A549 (cell line): ENCODE measurements around the gene SORL1. TPM values are rescaled to one million over a fixed set of nuclear protein-coding genes. Genes with fewer than 3 reads are reported as not detected.

Experiments used
- ATAC-seq, 2 experiments: fragments of 200-7000 bp in 1 of 2; fragments of >200 bp in 1 of 2; cut with Nextera tagmentation in 1 of 2; cut with Tn5 transposase in 1 of 2; 3 replicates each; pipeline versions ENCODE4 v1.8.0 to v1.9.1; 2018 to 2020; ENCODE audit warnings: mild to moderate bottlenecking in 1 of 2, moderate library complexity in 1 of 2
- CTCF ChIA-PET: fragments of 300-600 bp; sonication (Branson Sonifier 250); formaldehyde crosslinking; extraction: SDS; loops from one replicate; lab custom pipeline; 2021; ENCODE audit warnings: antibody characterized with exemption, inconsistent platforms; lab: Yijun Ruan, JAX
- POLR2A ChIA-PET: fragments of 350-600 bp; formaldehyde crosslinking; extraction: SDS; loops from one replicate; lab custom pipeline; 2021; ENCODE audit warnings: antibody characterized with exemption, inconsistent platforms; lab: Yijun Ruan, JAX
- DNase-seq, 2 experiments: peaks; one replicate each; pipeline versions ENCODE4 v3.0.0 to v3.0.0-alpha.2; 2011 to 2016; ENCODE audit warnings: low read depth in 1 of 2, low spot score in 1 of 2
- FAIRE-seq: peaks from 2 replicates; lab custom pipeline; 2011; peaks lifted over from hg19 to GRCh38; lab: Jason Lieb, UNC
- H3K27ac ChIP-seq, 2 experiments: fragments of >200 bp; sonication (Bioruptor Twin); formaldehyde crosslinking; 3 replicates each; pipeline ENCODE4 v1.5.1; 2016 to 2017
- H3K4me1 ChIP-seq: fragments of >200 bp; sonication (Bioruptor Twin); formaldehyde crosslinking; 3 replicates; pipeline ENCODE4 v1.6.1; 2016
- H3K4me2 ChIP-seq: fragments of >200 bp; sonication (Bioruptor Twin); formaldehyde crosslinking; 3 replicates; pipeline ENCODE4 v1.6.1; 2016
- H3K4me3 ChIP-seq: fragments of >200 bp; sonication (Bioruptor Twin); formaldehyde crosslinking; 3 replicates; pipeline ENCODE4 v1.5.1; 2016
- H3K9me3 ChIP-seq: fragments of >200 bp; sonication (Bioruptor Twin); formaldehyde crosslinking; 3 replicates; pipeline ENCODE4 v1.6.1; 2016
- BCL3 ChIP-seq: fragments of >200 bp; sonication (Bioruptor Twin); formaldehyde crosslinking; IDR thresholded peaks from 3 replicates; pipeline ENCODE4 v1.6.1; 2016
- BHLHE40 ChIP-seq: IDR thresholded peaks from 2 replicates; pipeline ENCODE4 v1.6.1; 2012; ENCODE audit warnings: low read depth, low read length, inconsistent platforms
- CBX2 ChIP-seq: fragments of 200-600 bp; sonication (generic); IDR thresholded peaks from 2 replicates; pipeline ENCODE4 v1.6.1; 2016; ENCODE audit warnings: low read depth, mild to moderate bottlenecking, borderline replicate concordance
- CBX8 ChIP-seq: fragments of 200-600 bp; sonication (generic); IDR thresholded peaks from 2 replicates; pipeline ENCODE4 v1.6.1; 2016
- CHD2 ChIP-seq: fragments of 150-350 bp; IDR thresholded peaks from 2 replicates; pipeline ENCODE4 v1.6.1; 2014; ENCODE audit warnings: low read length; ENCODE audit not compliant: partially characterized antibody
- CHD4 ChIP-seq: fragments of 200-600 bp; sonication (generic); IDR thresholded peaks from 2 replicates; pipeline ENCODE4 v1.6.1; 2016; ENCODE audit warnings: antibody characterized with exemption, mild to moderate bottlenecking, borderline replicate concordance
- EP300 ChIP-seq, 2 experiments: fragments of >200 bp; sonication (Bioruptor Twin); formaldehyde crosslinking; IDR thresholded peaks; 2 replicates in 1 of 2; 3 replicates in 1 of 2; pipeline ENCODE4 v1.6.1; 2016 to 2017
- ESRRA ChIP-seq: fragments of 150-350 bp; IDR thresholded peaks from 2 replicates; pipeline ENCODE4 v1.6.1; 2014; ENCODE audit warnings: mild to moderate bottlenecking, low read length, borderline replicate concordance
- FOXS1 ChIP-seq: fragments of 250-450 bp; sonication (Bioruptor Pico); IDR thresholded peaks from 2 replicates; pipeline ENCODE4 v1.5.0; 2020; ENCODE audit warnings: mild to moderate bottlenecking, moderate library complexity
- HDAC2 ChIP-seq: fragments of 200-600 bp; sonication (generic); IDR thresholded peaks from 2 replicates; pipeline ENCODE4 v1.6.1; 2016
- HEYL ChIP-seq: fragments of 250-450 bp; sonication (Bioruptor Pico); IDR thresholded peaks from 2 replicates; pipeline ENCODE4 v1.8.0; 2021; ENCODE audit warnings: mild to moderate bottlenecking, moderate library complexity
- HMGXB4 ChIP-seq: fragments of 250-450 bp; sonication (Bioruptor Pico); IDR thresholded peaks from 2 replicates; pipeline ENCODE4 v1.5.0; 2021; ENCODE audit warnings: mild to moderate bottlenecking, moderate library complexity, borderline replicate concordance
- HOXB5 ChIP-seq: fragments of 250-450 bp; sonication (Bioruptor Pico); IDR thresholded peaks from 2 replicates; pipeline ENCODE4 v1.5.0; 2020; ENCODE audit warnings: mild to moderate bottlenecking, moderate library complexity
- JUN ChIP-seq, 2 experiments: fragments of >200 bp; sonication (Bioruptor Twin); formaldehyde crosslinking; IDR thresholded peaks; 2 replicates in 1 of 2; 3 replicates in 1 of 2; pipeline ENCODE4 v1.6.1; 2016 to 2017
- MAZ ChIP-seq: fragments of 150-350 bp; IDR thresholded peaks from 2 replicates; pipeline ENCODE4 v1.6.1; 2014; ENCODE audit warnings: antibody characterized with exemption, low read depth, low read length, borderline replicate concordance
- MYC ChIP-seq: IDR thresholded peaks from 2 replicates; pipeline ENCODE4 v1.6.1; 2012; ENCODE audit warnings: mild to moderate bottlenecking, inconsistent platforms, low read length, improper control_type of control experiment, borderline replicate concordance
- NR3C1 ChIP-seq: fragments of >200 bp; sonication (Bioruptor Twin); formaldehyde crosslinking; IDR thresholded peaks from 3 replicates; pipeline ENCODE4 v1.6.1; 2017
- POLR2AphosphoS2 ChIP-seq: conservative IDR thresholded peaks from 2 replicates; pipeline ENCODE4 v1.6.1; 2012; ENCODE audit warnings: low read length, improper control_type of control experiment, inconsistent platforms
- REST ChIP-seq: fragments of 200-600 bp; sonication (generic); IDR thresholded peaks from 2 replicates; pipeline ENCODE4 v1.6.1; 2016; ENCODE audit warnings: antibody characterized with exemption, mild to moderate bottlenecking, moderate library complexity
- RFX5 ChIP-seq: fragments of 450-650 bp; IDR thresholded peaks from 2 replicates; pipeline ENCODE4 v1.7.1; 2014; ENCODE audit warnings: antibody characterized with exemption, mild to moderate bottlenecking, moderate library complexity
- RNF2 ChIP-seq: fragments of 200-600 bp; sonication (generic); IDR thresholded peaks from 2 replicates; pipeline ENCODE4 v1.6.1; 2016; ENCODE audit warnings: low read depth, mild to moderate bottlenecking, antibody characterized with exemption, moderate library complexity, borderline replicate concordance
- SMC3 ChIP-seq: fragments of >200 bp; sonication (Bioruptor Twin); formaldehyde crosslinking; IDR thresholded peaks from 3 replicates; pipeline ENCODE4 v1.6.1; 2018; ENCODE audit warnings: inconsistent platforms
- USF2 ChIP-seq: fragments of 450-650 bp; IDR thresholded peaks from 2 replicates; pipeline ENCODE4 v1.6.1; 2014; ENCODE audit warnings: antibody characterized with exemption
- ZNF302 ChIP-seq: fragments of 250-450 bp; sonication (Bioruptor Pico); IDR thresholded peaks from 2 replicates; pipeline ENCODE4 v1.9.0; 2021; ENCODE audit warnings: inconsistent platforms, mild to moderate bottlenecking, moderate library complexity
- WGBS: methylation state at CpG from one replicate; pipeline ENCODE4 v1.1.6; 2017; ENCODE audit errors: missing lambda C conversion rate; 5-methylcytosine and 5-hydroxymethylcytosine counted together
- polyA plus RNA-seq, 4 experiments: library from polyadenylated mRNA; depleted of rRNA in 3 of 4; stranded (reverse); fragments of >200 nt; fragmentation: RNase III in 1 of 4; extraction: RNeasy Plus Mini Kit Qiagen cat#74134 plus additional on column Dnase treatment in 1 of 4; gene quantifications; 2 replicates in 3 of 4; 3 replicates in 1 of 4; pipeline ENCODE4 v1.2.3, GENCODE V29; 2011 to 2017

The SORL1 gene
- polyA plus RNA-seq, 2 of the 4 experiments (the other 2 are of a cell fraction), result 0.45 to 3.8 TPM

- no peak for TF ChIP-seq POLR2AphosphoS2
Measured at GRCh38 chr11:121575250-121575962, 123.3 kb downstream of the SORL1 start (continued).

GRCh38 chr11:121575963-121576290 lies 123.8 kb downstream of the SORL1 start:
- 91% methylated on average over 5 of the region's 5 CpGs for WGBS
- CTCF ChIA-PET, result interaction anchor here (2.3 kb wide), 1 partner anchor 124 kb away, joined by 8 read pairs; the partner anchor contains the start of genes SORL1 and SORL1-AS1
- TF ChIP-seq BHLHE40 (no peak), HOXB5 (CRISPR knock-in tag) (no peak), FOXS1 (CRISPR knock-in tag) (no peak), RNF2 (no peak), MYC (no peak), REST (no peak), SMC3 (no peak), CHD4 (no peak), ESRRA (no peak), ZNF302 (CRISPR knock-in tag) (no peak), EP300 (IDR thresholded peaks at IDR 0.05) (no peak), USF2 (no peak), HDAC2 (no peak), JUN (IDR thresholded peaks at IDR 0.05) (no peak), CBX8 (no peak), MAZ (no peak), HMGXB4 (no peak), RFX5 (no peak)
- Histone ChIP-seq H3K27ac (no peak overlapping the region), H3K9me3 (no peaks in the 10 kb centered on the region), H3K4me3 (no peak overlapping the region), H3K4me2 (no peak overlapping the region), H3K4me1 (no peaks in the 10 kb centered on the region)
- no peak for FAIRE-seq
- no peak for ATAC-seq
- no peak for DNase-seq
- POLR2A ChIA-PET, result no interaction called here

GRCh38 chr11:121576531-121576930 lies 124.4 kb downstream of the SORL1 start:
- no peaks in the 10 kb centered on the region for H3K4me1 ChIP-seq
- WGBS, result 55% methylated on average over 7 of the region's 7 CpGs
- no peak for ATAC-seq
- ChIA-PET POLR2A (no interaction called here), CTCF (interaction anchor here (1.8 to 2.3 kb wide), 2 partner anchors 21 to 124 kb away, joined by 4 to 8 read pairs; partner anchors contain the start of genes SORL1 and SORL1-AS1)
- H3K4me3 ChIP-seq, result no peak overlapping the region
- no peak for FAIRE-seq
- DNase-seq, result no peak
- no peak overlapping the region for H3K4me2 ChIP-seq
- H3K9me3 ChIP-seq, result no peaks in the 10 kb centered on the region
- no peak overlapping the region for H3K27ac ChIP-seq
- TF ChIP-seq HEYL (CRISPR knock-in tag), result no peak
- TF ChIP-seq FOXS1 (CRISPR knock-in tag), result no peak
- TF ChIP-seq EP300 (IDR thresholded peaks at IDR 0.05), result no peak
- TF ChIP-seq ESRRA, result no peak
- TF ChIP-seq CHD2, result no peak
- no peak for TF ChIP-seq CBX2
- TF ChIP-seq BCL3, result no peak
- no peak for TF ChIP-seq RNF2
- TF ChIP-seq POLR2AphosphoS2, result no peak
- no peak for TF ChIP-seq REST
- no peak for TF ChIP-seq RFX5
- no peak for TF ChIP-seq NR3C1
